KMS-11 (cell line): ENCODE data around the gene MAP6.
A peak's percentile ranks its signal among the peaks of the same experiment; 100 is the strongest.

ENCODE experiments used
- H2AFZ ChIP-seq: fragments of 200-600 bp; sonication (generic); 2 replicates; pipeline ENCODE4 v1.6.1; 2016; ENCODE audit warnings: antibody characterized with exemption, mixed run types, low read depth
- H3K27ac ChIP-seq: fragments of 200-600 bp; sonication (generic); 2 replicates; pipeline ENCODE4 v1.6.1; 2016; ENCODE audit warnings: mild to moderate bottlenecking, mixed run types
- H3K27me3 ChIP-seq: fragments of 200-600 bp; sonication (generic); 2 replicates; pipeline ENCODE4 v1.6.1; 2017; ENCODE audit warnings: mild to moderate bottlenecking, low read depth, mixed run types, moderate library complexity; ENCODE audit not compliant: insufficient read depth
- H3K36me3 ChIP-seq: fragments of 200-600 bp; sonication (generic); 2 replicates; pipeline ENCODE4 v1.6.1; 2017; ENCODE audit warnings: mild to moderate bottlenecking, mixed run types; ENCODE audit not compliant: insufficient read depth
- H3K4me1 ChIP-seq: fragments of 200-600 bp; sonication (generic); 2 replicates; pipeline ENCODE4 v1.6.1; 2016; ENCODE audit warnings: mild to moderate bottlenecking, low read depth, mixed run types; ENCODE audit not compliant: poor library complexity, severe bottlenecking
- H3K4me2 ChIP-seq: fragments of 200-600 bp; sonication (generic); 2 replicates; pipeline ENCODE4 v1.7.0; 2016; ENCODE audit warnings: mild to moderate bottlenecking, mixed run types
- H3K4me3 ChIP-seq: fragments of 200-600 bp; sonication (generic); IDR thresholded peaks from 2 replicates; pipeline ENCODE4 v1.6.1; 2017; ENCODE audit warnings: low read depth, low read length, mixed read lengths; ENCODE audit not compliant: insufficient read depth
- H3K79me2 ChIP-seq: fragments of 200-600 bp; sonication (generic); 2 replicates; pipeline ENCODE4 v1.6.1; 2016; ENCODE audit warnings: low read depth, mixed run types; ENCODE audit not compliant: insufficient read depth
- H3K9ac ChIP-seq: fragments of 200-600 bp; sonication (generic); 2 replicates; pipeline ENCODE4 v1.6.1; 2016; ENCODE audit warnings: mild to moderate bottlenecking, mixed run types
- H4K20me1 ChIP-seq: fragments of 200-600 bp; sonication (generic); 2 replicates; pipeline ENCODE4 v1.6.1; 2016; ENCODE audit warnings: mild to moderate bottlenecking, mixed run types; ENCODE audit not compliant: insufficient read depth
- TF ChIP-seq, protein P1 (sequence below): fragments of 200-600 bp; sonication (generic); conservative IDR thresholded peaks from 2 replicates; pipeline ENCODE4 v1.6.1; 2017; ENCODE audit warnings: low read depth, mild to moderate bottlenecking, antibody characterized with exemption, low read length, moderate library complexity, mixed read lengths

MAP6 gene

DNA sequence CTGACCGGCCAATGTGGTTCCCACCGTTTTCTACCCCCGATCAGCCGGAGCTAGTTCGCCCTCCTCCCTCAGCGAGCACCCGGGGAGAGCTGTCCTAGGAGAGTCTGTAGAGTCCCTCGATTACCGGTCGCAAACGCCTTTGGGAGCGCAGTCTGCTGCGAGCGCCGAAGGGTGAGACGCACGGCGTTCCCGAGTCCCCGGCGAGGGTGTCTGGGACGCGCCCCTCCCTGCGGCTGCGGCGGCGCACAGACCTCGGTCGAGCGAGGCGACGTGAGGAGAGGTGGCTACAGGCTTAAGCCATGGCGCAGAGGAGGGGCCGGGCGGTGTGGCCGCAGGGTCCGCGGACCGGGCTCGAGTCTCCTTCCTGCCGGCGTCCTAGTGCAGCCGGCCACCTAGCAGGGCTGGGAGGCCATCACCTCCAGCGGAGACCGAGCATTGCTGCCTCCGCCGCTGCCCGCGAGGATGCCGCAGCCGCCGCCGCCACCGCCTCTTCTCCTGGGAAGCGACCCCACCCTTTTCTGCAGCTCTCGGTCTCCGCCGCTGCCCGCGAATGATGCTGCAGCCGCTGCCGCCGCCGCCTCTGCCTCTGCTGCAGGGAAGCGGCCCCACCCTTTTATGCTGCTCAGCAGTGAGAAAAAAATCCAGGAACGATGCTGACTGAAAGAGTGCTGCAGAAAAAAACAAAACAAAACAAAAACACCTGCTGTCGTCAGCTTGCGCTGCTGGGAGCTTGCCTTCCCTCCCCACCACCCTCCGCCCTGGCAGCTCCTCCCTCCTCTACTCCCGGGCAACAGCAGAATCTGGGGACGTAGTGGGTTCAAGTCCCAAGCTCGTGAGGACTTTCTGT is at the start of gene MAP6:
TSS of gene MAP6 (minus strand) at position 588 of the 847 bp plus-strand sequence. CDS start 669 bp downstream, outside the sequence.
- H4K20me1 ChIP-seq, result no peaks in the 10 kb centered on the region
- no peak within 1 kb of the TSS for H3K4me3 ChIP-seq
- H2AFZ ChIP-seq, result peak within 1 kb of the TSS; percentile 21; the same call in 1 of the 2 replicates
- no peaks in the 10 kb centered on the region for H3K36me3 ChIP-seq
- peaks cover 7% of the 10 kb centered on the region; the same call in 1 of the 2 replicates for H3K27me3 ChIP-seq
- H3K4me1 ChIP-seq, result no peaks in the 10 kb centered on the region
- no peak within 1 kb of the TSS for H3K9ac ChIP-seq
- TF ChIP-seq, protein P1, sequence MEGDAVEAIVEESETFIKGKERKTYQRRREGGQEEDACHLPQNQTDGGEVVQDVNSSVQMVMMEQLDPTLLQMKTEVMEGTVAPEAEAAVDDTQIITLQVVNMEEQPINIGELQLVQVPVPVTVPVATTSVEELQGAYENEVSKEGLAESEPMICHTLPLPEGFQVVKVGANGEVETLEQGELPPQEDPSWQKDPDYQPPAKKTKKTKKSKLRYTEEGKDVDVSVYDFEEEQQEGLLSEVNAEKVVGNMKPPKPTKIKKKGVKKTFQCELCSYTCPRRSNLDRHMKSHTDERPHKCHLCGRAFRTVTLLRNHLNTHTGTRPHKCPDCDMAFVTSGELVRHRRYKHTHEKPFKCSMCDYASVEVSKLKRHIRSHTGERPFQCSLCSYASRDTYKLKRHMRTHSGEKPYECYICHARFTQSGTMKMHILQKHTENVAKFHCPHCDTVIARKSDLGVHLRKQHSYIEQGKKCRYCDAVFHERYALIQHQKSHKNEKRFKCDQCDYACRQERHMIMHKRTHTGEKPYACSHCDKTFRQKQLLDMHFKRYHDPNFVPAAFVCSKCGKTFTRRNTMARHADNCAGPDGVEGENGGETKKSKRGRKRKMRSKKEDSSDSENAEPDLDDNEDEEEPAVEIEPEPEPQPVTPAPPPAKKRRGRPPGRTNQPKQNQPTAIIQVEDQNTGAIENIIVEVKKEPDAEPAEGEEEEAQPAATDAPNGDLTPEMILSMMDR, result no peak
- no peaks in the 10 kb centered on the region for H3K79me2 ChIP-seq
- H3K27ac ChIP-seq, result no peak within 1 kb of the TSS
- peak within 1 kb of the TSS; percentile 14; the same call in 1 of the 2 replicates for H3K4me2 ChIP-seq

DNA sequence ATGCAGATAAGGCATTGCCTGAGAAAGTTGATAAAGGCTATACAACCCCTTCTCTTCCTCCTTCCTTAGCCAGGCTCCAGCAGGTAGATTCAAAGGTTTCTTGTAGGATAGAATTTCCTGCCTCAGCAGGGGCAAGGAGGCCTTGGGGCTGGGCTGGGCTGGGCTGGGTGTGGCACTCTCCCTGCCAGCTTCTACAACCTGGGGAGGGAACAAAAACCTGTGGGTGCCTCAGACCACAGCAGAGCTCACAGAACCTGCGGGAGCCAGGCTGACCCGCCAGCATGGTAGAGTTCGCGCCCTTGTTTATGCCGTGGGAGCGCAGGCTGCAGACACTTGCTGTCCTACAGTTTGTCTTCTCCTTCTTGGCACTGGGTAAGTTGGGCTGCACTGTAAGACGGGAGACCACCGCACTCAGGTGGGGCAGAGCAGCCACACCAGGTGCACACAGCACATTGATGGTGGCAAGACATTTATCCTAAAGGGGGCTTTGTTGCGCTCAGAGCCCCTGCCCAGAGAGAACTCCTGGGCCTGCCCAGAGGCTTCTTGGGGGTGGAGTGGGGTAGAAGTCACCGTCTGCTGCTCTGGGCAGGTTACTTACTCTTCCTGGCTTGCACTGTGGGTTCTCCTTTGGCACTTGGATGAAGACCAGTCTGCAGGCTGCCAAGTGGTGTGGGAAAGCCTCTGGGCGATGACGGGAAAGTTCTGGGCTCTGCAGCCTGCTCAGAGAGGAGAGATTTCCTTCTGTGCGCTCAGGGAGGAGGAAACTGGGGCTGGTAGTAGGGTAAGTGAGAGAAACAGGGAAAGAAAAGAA is 49.0 kb upstream of the MAP6 start, which contains the start of gene MOGAT2:
TSS of gene MOGAT2 (plus strand) at position 231 of the 811 bp plus-strand sequence. CDS start at position 282, 51 bp downstream.
- Histone ChIP-seq H3K4me2 (no peak within 1 kb of the TSS), H2AFZ (peak within 1 kb of the TSS; percentile 7; the same call in 1 of the 2 replicates), H3K9ac (no peak within 1 kb of the TSS), H4K20me1 (no peaks in the 10 kb centered on the region), H3K27ac (no peak within 1 kb of the TSS), H3K4me1 (peaks cover 11% of the 10 kb centered on the region), H3K4me3 (no peak within 1 kb of the TSS), H3K27me3 (no peaks in the 10 kb centered on the region), H3K36me3 (no peaks in the 10 kb centered on the region), H3K79me2 (no peaks in the 10 kb centered on the region)
- TF ChIP-seq, protein P1, result no peak

DNA sequence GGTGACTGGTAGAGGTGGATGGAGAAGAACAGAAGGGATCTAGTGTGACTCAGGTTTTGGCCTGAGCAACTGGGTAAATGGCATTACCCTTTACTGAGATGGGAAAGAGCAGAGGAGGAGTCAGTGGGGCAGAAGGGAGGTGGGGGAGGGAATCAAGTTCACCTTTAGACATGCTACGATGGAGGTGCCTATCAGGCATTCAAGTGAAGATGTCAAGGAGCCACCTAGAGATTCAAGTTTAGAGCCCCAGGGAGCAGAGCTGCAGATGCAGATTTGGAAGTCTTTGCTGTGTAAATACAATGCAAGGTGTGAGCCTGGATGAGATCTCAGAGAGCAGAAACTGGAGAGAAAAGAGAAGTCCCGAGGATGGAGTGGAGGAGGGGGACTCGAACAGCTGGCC is 47.8 kb upstream of the MAP6 start:
- no peak overlapping the region for H3K9ac ChIP-seq
- TF ChIP-seq, protein P1, result no peak
- H3K4me2 ChIP-seq, result no peak overlapping the region
- H4K20me1 ChIP-seq, result no peaks in the 10 kb centered on the region
- no peaks in the 10 kb centered on the region for H3K27me3 ChIP-seq
- H3K4me3 ChIP-seq, result no peak overlapping the region
- no peak overlapping the region for H3K27ac ChIP-seq
- no peaks in the 10 kb centered on the region for H3K36me3 ChIP-seq
- no peak overlapping the region for H2AFZ ChIP-seq
- H3K4me1 ChIP-seq, result peaks cover 10% of the 10 kb centered on the region
- no peaks in the 10 kb centered on the region for H3K79me2 ChIP-seq

DNA sequence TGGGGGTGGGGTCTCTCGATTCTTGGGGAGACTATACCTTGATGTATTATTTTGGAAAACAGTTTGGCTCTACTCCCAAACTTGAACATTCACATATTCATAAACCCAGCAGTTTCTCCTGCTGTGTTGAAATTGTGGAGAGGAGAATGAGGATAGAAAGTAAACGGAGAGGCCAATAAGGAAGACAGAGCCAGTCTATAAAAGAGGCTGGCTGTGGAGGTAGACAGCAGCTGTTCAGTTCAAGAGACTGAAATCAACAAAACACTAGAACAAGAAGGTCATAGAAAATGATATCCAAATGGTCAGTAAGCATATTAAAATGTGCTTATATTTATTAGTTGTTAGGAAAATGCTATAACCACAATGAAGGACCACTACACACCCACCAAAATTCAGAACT is 46.9 kb upstream of the MAP6 start:
- Histone ChIP-seq H3K9ac (no peak overlapping the region), H4K20me1 (no peaks in the 10 kb centered on the region), H3K36me3 (no peaks in the 10 kb centered on the region), H3K4me2 (no peak overlapping the region), H3K4me1 (peaks cover 10% of the 10 kb centered on the region), H2AFZ (no peak overlapping the region), H3K27ac (no peak overlapping the region), H3K4me3 (no peak overlapping the region), H3K79me2 (no peaks in the 10 kb centered on the region), H3K27me3 (no peaks in the 10 kb centered on the region)
- TF ChIP-seq, protein P1, result no peak
